Measurements from ENCODE around the gene TTLL5. TPM values are rescaled to one million over a fixed set of nuclear protein-coding genes. Genes with fewer than 3 reads are reported as not detected.

The TTLL5 gene
- total and polyA plus RNA-seq, 2 of the 4 experiments (the other 2 are of a cell fraction), result 11.9 to 16.7 TPM

GRCh38 chr14:75764020-75764419, 103.0 kb downstream of the TTLL5 start:
- Histone ChIP-seq H2BK120ac (ENCODE audit: low read depth, low read length) (no peak overlapping the region), H3K79me1 (ENCODE audit: low read depth in 1 of 2, low read length in 2 of 2) (no peaks in the 10 kb centered on the region), H3K4me2 (ENCODE audit: low read depth, low read length) (no peak overlapping the region), H2BK5ac (ENCODE audit: low read depth, low read length, poor library complexity, severe bottlenecking) (no peak overlapping the region), H2AK9ac (replicated peaks; ENCODE audit: low read depth, low read length, poor library complexity) (no peak overlapping the region), H4K8ac (ENCODE audit: low read depth in 2 of 2, low read length in 2 of 2) (no peak overlapping the region), H3K36me3 (ENCODE audit: control insufficient read depth, insufficient read depth, low read length) (peaks cover 3% of the 10 kb centered on the region), H3K27ac (ENCODE audit: insufficient read depth, low read length) (no peak overlapping the region), H2AFZ (replicated peaks; ENCODE audit: low read length, poor library complexity) (no peak overlapping the region), H3K4me3 (ENCODE audit: insufficient read depth, low read depth, low read length) (no peak overlapping the region), H3K9ac (ENCODE audit: low read depth, low read length) (no peak overlapping the region), H3K27me3 (ENCODE audit: control insufficient read depth, insufficient read depth, low read length) (no peaks in the 10 kb centered on the region), H2AK5ac (ENCODE audit: low read depth, low read length) (no peak overlapping the region), H3K18ac (ENCODE audit: low read depth, low read length) (no peak overlapping the region), H4K91ac (ENCODE audit: insufficient read depth, low read depth, low read length) (no peak overlapping the region), H2BK15ac (ENCODE audit: low read depth, low read length) (no peak overlapping the region), H3K9me3 (ENCODE audit: control insufficient read depth, insufficient read depth, low read length) (no peaks in the 10 kb centered on the region), H3K56ac (ENCODE audit: extremely low read depth, insufficient read depth, low read length) (no peak overlapping the region), H4K20me1 (ENCODE audit: insufficient read depth, low read length) (no peaks in the 10 kb centered on the region), H3K9me1 (ENCODE audit: insufficient read depth, low read length) (peaks cover 4% of the 10 kb centered on the region), H4K5ac (ENCODE audit: low read depth, low read length) (no peak overlapping the region), H3K23ac (ENCODE audit: low read depth, low read length) (no peak overlapping the region), H3K14ac (replicated peaks; ENCODE audit: low read depth, low read length) (no peak overlapping the region), H3K4me1 (ENCODE audit: control insufficient read depth, insufficient read depth, low read length) (no peaks in the 10 kb centered on the region), H3K4ac (ENCODE audit: low read depth, low read length) (no peak overlapping the region), H2BK20ac (ENCODE audit: low read depth, low read length) (no peak overlapping the region)
- no CpG with 5 or more reads among the region's 4 CpGs for WGBS, 2 experiments (ENCODE audit: extremely low coverage in 2 of 2, insufficient read length in 1 of 2)
- no peak for TF ChIP-seq FOS (IDR thresholded peaks at IDR 0.05; ENCODE audit: low read depth, low read length)
- no peak for TF ChIP-seq CEBPB (IDR thresholded peaks at IDR 0.05; ENCODE audit: low read depth, low read length)
- TF ChIP-seq MAFK (IDR thresholded peaks at IDR 0.05; ENCODE audit: low read depth, low read length), result peak; percentile 80
- POLR2A ChIA-PET (ENCODE audit: unreplicated experiment), result no interaction called here
- DNase-seq (no peak), ATAC-seq (ENCODE audit: low read depth) (no peak)
- in situ Hi-C loops (cut with MboI; ENCODE audit: low sequenced_read_pairs) (no loop called here), dilution Hi-C loops (cut with HindIII; ENCODE audit: low sequenced_read_pairs, unreplicated experiment) (no loop called here), intact Hi-C loops (cut with micrococcal nuclease) (no loop called here)
- CTCF ChIA-PET, result interaction anchor here (0.8 kb wide), 1 partner anchor 16 kb away, joined by 3 read pairs; no protein-coding TSS in a partner anchor
- no TSS peak for BruUV-seq (replicated peaks)
